HG03571 (cell line): ENCODE results near the gene GBF1.

ENCODE experiments used
- ATAC-seq: cut with Tn5 transposase; IDR thresholded peaks from one replicate; pipeline ENCODE4 v1.9.1; 2021; ENCODE audit not compliant: unreplicated experiment

Gene GBF1

GRCh38 chr10:102419269-102420180 lies 174.2 kb downstream of the GBF1 start:
- no peak for ATAC-seq

- no peak for ATAC-seq
These were observed 174.9 kb downstream of the GBF1 start for GRCh38 chr10:102420181-102420713.

- peak; percentile 58 for ATAC-seq
These were observed 175.6 kb downstream of the GBF1 start, which contains the start of gene FBXL15 for GRCh38 chr10:102420714-102421506. FBXL15 (plus strand) TSS chr10:102420836; CDS start chr10:102421130, 294 bp downstream.

- no peak for ATAC-seq
These were observed 176.1 kb downstream of the GBF1 start for GRCh38 chr10:102421507-102421756.

GRCh38 chr10:102421757-102422512 lies 176.6 kb downstream of the GBF1 start:
- peak; percentile 0 for ATAC-seq

- no peak for ATAC-seq
These were observed 177.3 kb downstream of the GBF1 start for GRCh38 chr10:102422545-102423129.

- no peak for ATAC-seq
These were observed 178.1 kb downstream of the GBF1 start for GRCh38 chr10:102423372-102423968.

- no peak for ATAC-seq
These were observed 178.8 kb downstream of the GBF1 start for GRCh38 chr10:102424145-102424544.

- no peak for ATAC-seq
These were observed 179.6 kb downstream of the GBF1 start for GRCh38 chr10:102424916-102425315.

- no peak for ATAC-seq
These were observed 180.1 kb downstream of the GBF1 start for GRCh38 chr10:102425444-102425843.

GRCh38 chr10:102426803-102427287 lies 181.5 kb downstream of the GBF1 start:
- ATAC-seq: no peak

GRCh38 chr10:102429468-102429867 lies 184.1 kb downstream of the GBF1 start:
- ATAC-seq: no peak

- no peak for ATAC-seq
These were observed 186.3 kb downstream of the GBF1 start for GRCh38 chr10:102431452-102432124.
